ENCODE data around the gene KIF4A.

- TF ChIP-seq EZH2 (IDR thresholded peaks at IDR 0.05; ENCODE audit: low read depth), result no peak
- no peak for TF ChIP-seq CTCF (conservative IDR thresholded peaks at IDR 0.05)
Measured at GRCh38 chrX:70461026-70461425, 171.1 kb downstream of the KIF4A start.
